HG03442 (cell line): Measurements from ENCODE around the gene BAHD1.

ENCODE experiments used
- ATAC-seq: cut with Tn5 transposase; IDR thresholded peaks from one replicate; pipeline ENCODE4 v1.9.1; 2021; ENCODE audit warnings: mild to moderate bottlenecking, moderate library complexity; ENCODE audit not compliant: unreplicated experiment

Gene BAHD1

DNA sequence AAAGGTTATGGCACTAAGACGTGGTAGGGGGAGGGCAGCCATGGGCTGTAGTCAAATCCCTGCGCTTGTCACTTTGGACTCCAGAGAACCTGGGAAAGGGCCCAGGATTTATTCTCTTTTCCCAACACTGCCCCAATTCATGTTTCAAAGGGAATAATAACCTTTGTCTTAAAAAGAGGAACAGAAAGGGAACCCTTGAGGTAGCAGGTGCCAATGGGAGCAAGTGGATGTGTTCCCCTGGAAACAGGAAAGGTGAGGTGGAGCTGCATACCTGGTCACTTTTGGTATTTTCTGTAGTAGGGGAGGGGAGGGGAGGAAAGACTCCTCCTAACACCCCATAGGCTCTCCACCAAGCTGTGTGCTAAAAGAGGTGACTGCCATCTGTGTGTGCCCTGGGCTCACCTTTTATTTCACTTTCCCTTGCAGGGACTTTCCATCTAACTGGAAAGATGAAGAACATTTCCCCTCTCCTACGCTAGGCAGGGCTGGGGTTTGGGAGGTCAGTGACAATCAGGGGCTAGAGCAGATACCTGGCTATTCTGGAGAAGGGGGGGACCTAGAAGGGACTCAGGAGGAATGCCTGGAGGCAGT lies 23.9 kb downstream of the BAHD1 start:
- ATAC-seq = no peak

DNA sequence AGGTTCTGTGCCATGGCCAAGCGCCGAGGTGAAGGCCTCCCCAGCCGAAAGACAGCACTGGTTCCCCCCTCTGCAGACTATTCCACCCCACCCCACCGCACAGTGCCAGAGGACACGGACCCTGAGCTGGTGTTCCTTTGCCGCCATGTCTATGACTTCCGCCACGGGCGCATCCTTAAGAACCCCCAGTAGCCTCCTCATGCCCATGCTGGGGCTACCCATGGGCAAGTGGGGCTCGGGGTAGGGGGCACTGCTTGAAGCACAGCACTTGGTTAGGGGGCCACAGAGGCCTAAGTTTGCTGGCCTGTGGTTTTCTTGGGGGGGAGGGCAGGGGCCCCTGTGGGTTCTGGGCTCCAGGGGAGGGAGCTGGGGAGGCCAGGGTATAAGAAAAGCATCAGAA lies 25.2 kb downstream of the BAHD1 start:
- no peak for ATAC-seq

- ATAC-seq = no peak
Observed at GRCh38 chr15:40466426-40467260, 25.9 kb downstream of the BAHD1 start.

- ATAC-seq = no peak
Observed at GRCh38 chr15:40467261-40467615, 26.5 kb downstream of the BAHD1 start.

GRCh38 chr15:40468898-40469331 lies 28.2 kb downstream of the BAHD1 start:
- ATAC-seq = no peak

- no peak for ATAC-seq
Observed at GRCh38 chr15:40469776-40470390, 29.1 kb downstream of the BAHD1 start.

- ATAC-seq = peak; percentile 52
Observed at GRCh38 chr15:40470423-40471104, 29.8 kb downstream of the BAHD1 start, which contains the start of gene CHST14. Gene CHST14, plus strand, starts transcription at chr15:40470984. Its CDS starts 230 bp downstream, at chr15:40471214.

DNA sequence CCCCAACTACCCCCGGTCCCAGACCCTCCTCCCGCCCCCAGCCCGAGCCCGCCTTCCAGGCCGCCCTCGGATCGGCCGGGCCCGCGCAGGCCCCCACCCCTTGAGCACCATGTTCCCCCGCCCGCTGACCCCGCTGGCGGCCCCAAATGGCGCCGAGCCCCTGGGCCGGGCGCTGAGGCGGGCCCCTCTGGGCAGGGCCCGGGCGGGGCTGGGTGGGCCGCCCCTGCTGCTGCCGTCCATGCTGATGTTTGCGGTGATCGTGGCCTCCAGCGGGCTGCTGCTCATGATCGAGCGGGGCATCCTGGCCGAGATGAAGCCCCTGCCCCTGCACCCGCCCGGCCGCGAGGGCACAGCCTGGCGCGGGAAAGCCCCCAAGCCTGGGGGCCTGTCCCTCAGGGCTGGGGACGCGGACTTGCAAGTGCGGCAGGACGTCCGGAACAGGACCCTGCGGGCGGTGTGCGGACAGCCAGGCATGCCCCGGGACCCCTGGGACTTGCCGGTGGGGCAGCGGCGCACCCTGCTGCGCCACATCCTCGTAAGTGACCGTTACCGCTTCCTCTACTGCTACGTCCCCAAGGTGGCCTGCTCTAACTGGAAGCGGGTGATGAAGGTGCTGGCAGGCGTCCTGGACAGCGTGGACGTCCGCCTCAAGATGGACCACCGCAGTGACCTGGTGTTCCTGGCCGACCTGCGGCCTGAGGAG lies 30.5 kb downstream of the BAHD1 start:
- peak; percentile 26 for ATAC-seq

- ATAC-seq = peak; percentile 3
Observed at GRCh38 chr15:40471808-40472150, 31.0 kb downstream of the BAHD1 start.

DNA sequence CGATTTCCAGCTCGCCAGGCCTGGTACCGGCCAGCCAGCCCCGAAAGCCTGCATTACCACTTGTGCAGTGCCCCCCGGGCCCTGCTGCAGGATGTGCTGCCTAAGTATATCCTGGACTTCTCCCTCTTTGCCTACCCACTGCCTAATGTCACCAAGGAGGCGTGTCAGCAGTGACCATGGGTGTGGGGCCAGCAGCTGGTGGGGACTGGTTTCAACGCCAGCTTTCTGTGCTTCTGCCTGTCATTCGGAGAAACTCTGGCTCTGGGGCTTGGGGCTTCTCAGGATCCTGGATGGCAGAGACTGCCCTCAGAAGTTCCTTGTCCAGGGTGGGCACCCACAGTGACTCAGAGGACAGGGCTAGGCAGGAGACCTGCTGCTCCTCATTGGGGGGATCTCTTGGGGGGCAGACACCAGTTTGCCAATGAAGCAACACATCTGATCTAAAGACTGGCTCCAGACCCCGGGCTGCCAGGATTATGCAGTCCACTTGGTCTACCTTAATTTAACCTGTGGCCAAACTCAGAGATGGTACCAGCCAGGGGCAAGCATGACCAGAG lies 31.5 kb downstream of the BAHD1 start:
- no peak for ATAC-seq

- ATAC-seq = no peak
Observed at GRCh38 chr15:40474581-40474980, 33.8 kb downstream of the BAHD1 start.

DNA sequence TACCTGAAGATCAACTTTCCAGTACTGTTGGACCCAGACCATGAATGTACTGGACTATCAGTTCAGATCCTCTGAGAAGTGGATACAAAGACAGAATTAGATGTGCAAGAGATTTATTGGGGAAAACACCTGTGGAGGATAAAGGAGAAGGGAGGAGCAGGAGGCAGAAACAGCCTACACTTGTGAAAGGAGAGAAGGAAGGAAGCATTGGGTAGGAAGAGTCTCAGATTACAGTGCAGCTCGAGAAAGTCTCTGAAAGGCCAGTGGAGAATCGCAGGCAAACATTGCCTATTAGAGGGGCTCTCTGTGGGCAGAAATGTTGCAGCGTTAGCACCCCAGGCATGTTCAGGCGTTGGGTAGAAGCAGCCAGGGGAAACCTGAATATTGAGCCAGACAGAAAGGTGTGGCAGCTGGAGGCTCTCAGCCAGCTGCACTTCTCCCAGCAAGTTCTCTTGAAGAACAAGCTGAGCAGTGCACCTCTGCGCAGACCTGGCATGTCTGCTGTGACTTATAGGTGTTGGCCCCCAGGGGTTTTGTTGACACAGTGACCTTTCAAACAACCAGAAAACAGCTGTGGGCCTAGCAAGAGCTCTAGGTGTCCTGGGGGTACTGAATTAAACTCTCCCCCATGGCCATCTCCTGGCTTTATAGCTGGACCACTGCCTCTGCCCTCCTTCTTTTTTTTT lies 37.0 kb downstream of the BAHD1 start:
- ATAC-seq = no peak

- no peak for ATAC-seq
Observed at GRCh38 chr15:40479024-40479423, 38.3 kb downstream of the BAHD1 start.

GRCh38 chr15:40481341-40482074 lies 40.8 kb downstream of the BAHD1 start:
- ATAC-seq = no peak

GRCh38 chr15:40483919-40484318 lies 43.2 kb downstream of the BAHD1 start:
- no peak for ATAC-seq

DNA sequence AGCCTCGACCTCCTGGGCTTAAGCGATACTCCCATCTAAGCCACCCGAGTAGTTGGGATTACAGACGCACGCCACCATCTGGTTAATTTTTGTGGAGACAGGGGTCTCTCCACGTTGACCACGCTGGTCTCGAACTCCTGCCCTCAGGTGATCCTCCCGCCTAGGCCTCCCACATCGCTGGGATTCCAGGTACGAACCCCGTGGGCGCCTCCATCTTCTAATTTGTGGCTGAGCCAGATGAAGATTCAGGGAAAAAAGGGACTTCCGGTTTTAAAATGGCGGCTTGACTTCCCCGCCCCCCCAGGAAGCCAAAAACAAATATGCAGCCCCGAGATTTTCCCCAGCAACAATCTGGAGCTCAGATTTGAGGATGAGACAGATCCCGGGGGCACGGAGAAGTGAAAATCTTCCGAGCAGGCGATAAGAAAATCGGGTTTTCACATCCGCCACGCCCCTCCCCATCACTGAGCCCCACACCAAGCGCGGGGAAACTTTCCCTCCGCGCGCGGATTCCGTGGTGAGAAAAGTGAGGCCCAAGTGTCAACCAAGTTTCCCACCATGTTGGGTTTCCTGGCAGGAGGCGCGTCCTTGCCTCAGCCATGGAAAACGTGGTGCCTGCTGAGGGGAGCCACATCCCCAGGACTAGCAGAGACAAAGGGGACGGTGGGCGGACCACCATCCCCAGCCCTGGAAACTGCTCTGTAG lies 45.5 kb downstream of the BAHD1 start:
- no peak for ATAC-seq

- no peak for ATAC-seq
Observed at GRCh38 chr15:40487816-40488682, 47.3 kb downstream of the BAHD1 start.
